SIG-M5 (cell line): ENCODE results near the gene GTPBP4.
A peak's percentile ranks its signal among the peaks of the same experiment; 100 is the strongest.
"Not testable (repeated sequence)": the region's sequence is repeated elsewhere in the genome, so short reads cannot be mapped to it uniquely, and the experiment has no call there.

Experiments used
- DNase-seq: peaks from one replicate; lab custom pipeline; 2025; lab: John Stamatoyannopoulos, UW

GTPBP4 gene

DNA sequence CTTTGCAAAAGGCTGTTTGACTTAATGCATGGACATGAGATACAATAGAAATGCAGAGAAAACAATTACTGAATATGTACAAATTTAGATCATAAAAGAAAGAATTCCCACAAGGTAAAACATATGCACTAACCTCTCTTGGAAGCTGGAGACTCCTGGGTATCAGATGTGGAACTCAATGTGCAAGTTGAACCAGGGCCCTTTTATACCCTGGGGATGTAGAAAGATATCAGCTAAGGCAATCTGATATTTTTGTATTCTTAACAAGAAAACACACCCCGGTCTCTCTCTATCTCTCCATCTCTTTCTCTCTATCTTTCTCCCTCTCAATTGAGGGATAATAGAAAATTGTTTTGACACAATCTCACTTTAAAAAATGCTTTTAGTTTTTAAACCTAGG is 37.4 kb downstream of the GTPBP4 start, which contains the start of gene IDI2:
TSS of gene IDI2 (minus strand) at position 177 of the 400 bp plus-strand sequence. CDS start 1,136 bp downstream, outside the sequence.
- no peak for DNase-seq

GRCh38 chr10:1026578-1026977 is 38.3 kb downstream of the GTPBP4 start:
- no peak for DNase-seq

DNA sequence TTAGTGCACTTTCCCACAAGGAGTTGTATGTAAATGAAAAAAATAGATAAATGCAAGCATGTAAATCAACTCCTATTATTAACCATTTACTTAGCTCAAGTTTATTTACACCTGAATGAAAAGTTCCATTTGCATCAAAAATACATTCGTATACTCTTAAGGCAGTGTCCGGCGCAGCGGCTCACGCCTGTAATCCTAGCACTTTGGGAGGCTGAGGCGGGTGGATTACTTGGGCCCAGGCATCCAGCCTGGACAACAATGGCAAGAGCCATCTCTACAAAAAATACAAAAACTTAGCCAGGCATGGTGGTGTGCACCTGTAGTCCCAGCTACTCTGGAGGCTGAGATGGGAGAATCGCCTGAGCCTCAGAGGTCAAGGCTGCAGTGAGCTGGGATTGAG is 41.6 kb downstream of the GTPBP4 start:
- no peak for DNase-seq

DNA sequence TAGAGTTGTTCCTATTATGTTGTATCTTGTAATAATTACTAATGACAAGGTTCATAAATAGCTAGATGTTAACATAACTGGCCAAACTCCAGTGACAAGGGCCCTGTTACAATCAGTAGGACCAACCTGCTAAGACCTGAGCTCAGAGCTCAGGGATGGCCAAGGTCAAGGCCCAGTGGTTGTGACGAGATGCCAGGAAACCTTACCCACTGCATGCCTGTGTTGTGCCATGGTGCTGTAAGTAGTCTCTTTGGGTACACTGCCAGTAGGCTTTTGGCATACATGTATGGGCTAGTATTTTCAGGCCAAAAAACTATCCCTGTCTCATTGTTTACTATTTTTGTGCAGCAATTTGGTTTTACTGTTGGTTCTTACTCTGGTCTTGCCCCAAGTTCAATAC is 45.4 kb downstream of the GTPBP4 start:
- DNase-seq: no peak

GRCh38 chr10:1034758-1035157 is 46.5 kb downstream of the GTPBP4 start:
- DNase-seq: no peak

DNA sequence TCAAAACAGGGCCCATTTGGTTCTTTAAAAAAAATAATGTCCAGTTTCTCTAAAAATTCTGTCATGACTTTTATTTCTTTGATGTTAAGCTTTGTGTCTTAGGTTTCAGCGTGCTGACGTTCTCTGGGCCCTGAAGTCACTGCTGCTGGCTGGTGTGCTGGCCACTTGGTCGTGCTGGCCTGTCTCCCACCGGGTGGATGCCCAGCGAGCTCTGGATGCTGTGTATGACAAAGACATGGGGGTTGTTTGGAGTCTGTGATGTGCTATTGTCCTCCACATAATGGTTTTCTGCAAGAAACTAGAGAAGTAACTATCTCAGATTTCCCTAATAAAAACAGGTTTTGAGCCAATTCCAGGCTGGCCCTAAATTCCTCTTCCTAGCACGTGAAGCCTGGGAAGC is 47.0 kb downstream of the GTPBP4 start:
- DNase-seq: no peak

- no peak for DNase-seq
Observed at GRCh38 chr10:1036341-1036791, 48.1 kb downstream of the GTPBP4 start.

DNA sequence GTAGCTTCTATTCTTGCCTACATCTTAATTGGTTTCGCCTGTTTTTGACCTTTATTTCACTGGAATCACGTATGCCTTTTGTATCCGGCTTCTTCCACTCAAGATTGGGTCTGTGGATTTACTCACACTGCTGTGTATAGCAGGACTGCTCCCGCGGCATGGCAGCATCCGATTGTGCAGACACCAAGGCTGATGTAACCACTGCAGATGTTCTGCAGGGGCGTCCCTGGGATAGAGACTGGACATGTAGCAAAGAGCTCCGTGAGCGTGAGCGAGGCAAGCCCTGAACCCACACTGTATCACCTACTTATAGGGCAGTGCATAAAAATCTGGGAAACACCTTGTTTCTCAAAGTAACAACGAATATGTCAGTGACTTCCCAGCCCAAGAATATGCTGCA is 48.9 kb downstream of the GTPBP4 start:
- DNase-seq: no peak

- DNase-seq: not testable (repeated sequence)
Observed at GRCh38 chr10:1038769-1039168, 50.5 kb downstream of the GTPBP4 start.

- DNase-seq: no peak
Observed at GRCh38 chr10:1040133-1040532, 51.9 kb downstream of the GTPBP4 start.

DNA sequence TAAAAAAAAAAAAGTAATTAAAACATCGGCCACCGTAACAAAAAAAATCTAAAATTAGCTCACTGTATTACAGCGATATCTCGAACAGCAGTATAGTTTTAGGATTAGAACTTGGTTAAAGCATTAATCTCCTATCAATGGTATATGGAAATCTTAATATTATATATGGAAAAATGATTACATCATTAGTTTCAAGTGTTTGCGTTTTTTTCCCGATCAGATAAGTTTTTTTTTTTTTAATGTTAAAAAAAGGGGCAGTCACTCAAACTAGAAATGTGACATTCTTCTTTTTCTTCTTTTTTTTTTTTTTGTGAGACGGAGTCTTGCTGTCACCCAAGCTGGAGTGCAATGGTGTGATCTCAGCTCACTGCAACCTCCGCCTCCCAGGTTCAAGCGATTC is 53.3 kb downstream of the GTPBP4 start:
- no peak for DNase-seq

DNA sequence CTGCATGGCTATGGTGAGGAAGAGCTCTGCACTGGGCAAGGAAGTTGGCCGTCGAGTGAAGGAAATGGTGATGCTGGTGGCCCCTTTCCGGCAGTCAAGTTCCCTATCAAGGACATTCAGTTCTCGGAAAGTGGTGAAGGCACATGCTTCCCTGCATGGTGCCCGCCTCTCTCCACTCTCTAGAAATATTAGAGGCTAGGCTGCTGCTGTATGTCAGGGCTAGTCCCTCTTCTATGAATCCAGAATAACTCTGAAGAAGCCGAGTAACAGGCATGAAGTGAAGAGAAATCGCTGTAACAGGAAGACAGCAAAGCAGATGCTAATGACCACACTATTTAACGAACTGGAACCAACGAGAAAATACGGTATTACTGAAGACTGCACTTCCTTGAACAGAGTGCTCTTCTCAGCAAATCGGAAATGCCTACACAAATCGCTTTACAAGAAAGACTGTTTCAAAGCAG is 55.3 kb downstream of the GTPBP4 start:
- DNase-seq: no peak

GRCh38 chr10:1044146-1044545 is 55.9 kb downstream of the GTPBP4 start:
- no peak for DNase-seq

DNA sequence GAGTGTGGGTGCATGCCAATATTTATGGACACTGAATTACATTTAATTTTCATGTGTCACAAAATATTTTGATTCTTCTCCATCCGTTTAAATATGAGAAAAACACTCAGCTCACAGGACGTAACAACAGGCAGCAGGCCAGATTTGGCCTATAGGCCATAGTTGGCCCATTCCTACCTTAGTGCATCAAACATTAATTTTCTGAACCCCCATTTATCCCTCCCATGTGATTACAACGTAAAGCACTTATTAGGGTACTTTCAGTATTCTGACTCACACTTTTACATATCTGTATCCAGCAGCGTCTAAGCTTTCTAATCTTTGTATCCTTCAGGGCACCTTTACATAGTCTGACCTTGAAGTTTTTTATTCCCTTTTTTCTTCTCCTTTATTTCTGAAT is 56.7 kb downstream of the GTPBP4 start:
- no peak for DNase-seq

DNA sequence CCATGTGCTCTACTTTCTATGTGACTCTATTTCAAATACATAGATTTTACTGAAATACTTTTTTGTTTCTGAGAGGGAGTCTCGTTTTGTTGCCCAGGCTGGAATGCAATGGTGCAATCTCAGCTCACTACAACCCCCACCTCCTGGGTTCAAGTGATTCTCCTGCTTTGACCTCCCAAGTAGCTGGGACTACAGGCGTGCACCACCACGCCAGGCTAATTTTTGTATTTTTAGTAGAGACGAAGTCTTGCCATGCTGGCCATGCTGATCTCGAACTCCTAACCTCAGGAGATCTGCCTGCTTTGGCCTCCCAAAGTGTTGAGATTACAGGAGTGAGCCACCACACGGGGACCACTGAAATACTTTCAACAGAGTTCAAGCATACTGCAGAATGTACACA is 57.2 kb downstream of the GTPBP4 start:
- no peak for DNase-seq

DNA sequence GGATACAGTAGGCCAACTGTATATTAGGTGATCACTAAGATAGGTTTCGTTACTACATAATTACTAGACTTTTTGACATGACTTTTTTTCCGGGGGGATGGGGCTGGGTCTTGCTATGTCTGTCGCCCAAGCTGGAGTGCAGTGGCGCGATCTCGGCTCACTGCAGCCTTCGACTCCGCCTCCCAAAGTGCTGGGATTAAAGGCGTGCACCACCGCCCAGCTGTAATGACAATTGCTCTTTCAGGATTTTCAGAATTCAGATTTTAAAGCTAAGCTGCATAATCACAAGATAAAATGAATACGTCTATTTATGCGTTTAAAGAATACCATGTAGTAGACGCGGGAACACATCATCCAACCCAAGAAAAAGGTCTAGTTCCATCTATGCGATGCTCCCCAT is 59.7 kb downstream of the GTPBP4 start:
- no peak for DNase-seq

GRCh38 chr10:1048349-1048731 is 60.1 kb downstream of the GTPBP4 start:
- no peak for DNase-seq

- DNase-seq: peak; percentile 89
Observed at GRCh38 chr10:1048732-1049424, 60.6 kb downstream of the GTPBP4 start, which contains the start of gene IDI1. TSS of gene IDI1 (minus strand) at chr10:1049119. CDS start at chr10:1049003, 116 bp downstream.

DNA sequence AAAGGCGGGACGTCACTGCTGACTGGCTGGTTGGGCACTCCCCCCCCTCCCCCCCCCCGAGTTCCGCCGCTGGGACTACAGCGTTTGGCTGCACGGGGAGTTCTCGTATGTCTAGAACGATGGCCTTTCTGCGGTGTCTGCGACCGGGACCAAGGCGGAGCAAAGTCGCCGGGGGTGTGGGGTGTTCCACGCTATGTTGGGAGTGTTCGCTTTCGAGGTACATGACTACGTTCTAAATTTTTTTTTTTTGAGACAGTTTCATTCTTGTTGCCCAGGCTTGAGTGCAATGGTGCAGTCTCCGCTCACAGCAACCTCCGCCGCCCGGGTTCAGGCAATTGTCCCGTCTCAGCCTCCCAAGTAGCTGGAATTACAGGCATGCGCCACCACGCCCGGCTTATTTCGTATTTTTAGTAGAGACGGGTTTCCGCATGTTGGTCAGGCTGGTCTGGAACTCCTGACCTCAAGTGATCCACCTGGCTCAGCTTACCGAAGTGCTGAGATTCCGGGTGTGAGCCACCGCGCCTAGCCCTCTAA is 61.3 kb downstream of the GTPBP4 start:
- DNase-seq: no peak

DNA sequence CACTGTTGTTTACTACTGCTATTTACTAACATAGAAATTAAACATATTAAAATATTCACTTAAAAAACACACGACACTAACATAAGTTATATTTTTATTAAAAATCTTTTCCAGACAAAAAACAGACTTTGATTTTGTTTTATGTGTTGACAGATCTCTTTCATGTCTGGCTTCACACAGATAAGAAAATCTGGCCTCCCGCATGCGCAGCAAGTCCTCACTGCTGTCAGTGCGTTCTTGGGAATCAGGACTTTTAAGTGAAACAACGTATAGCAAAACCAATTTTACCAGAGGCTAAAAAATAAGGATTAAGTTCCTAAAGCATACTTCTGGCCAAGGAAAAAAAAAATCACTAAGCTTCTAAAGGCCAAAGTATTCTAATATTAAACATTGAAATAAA is 61.9 kb downstream of the GTPBP4 start:
- DNase-seq: no peak

DNA sequence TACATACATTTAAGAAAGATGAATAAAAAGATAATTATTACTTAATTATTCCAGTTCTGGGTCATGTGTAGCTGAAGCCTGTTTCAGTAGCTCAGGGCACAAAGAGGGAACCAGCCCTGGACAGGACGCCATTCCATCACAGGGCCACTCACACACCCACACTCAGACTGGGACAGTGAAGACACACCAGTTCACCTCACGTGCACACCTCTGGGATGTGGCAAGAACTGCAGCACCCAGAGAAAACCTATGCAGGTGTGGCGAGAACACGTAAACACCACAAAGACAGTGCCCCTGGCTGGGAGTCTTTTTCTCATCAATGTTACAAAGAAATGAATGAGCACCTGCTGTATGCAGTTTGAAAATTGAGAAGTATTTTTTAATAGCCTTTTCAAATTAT is 62.3 kb downstream of the GTPBP4 start:
- no peak for DNase-seq

DNA sequence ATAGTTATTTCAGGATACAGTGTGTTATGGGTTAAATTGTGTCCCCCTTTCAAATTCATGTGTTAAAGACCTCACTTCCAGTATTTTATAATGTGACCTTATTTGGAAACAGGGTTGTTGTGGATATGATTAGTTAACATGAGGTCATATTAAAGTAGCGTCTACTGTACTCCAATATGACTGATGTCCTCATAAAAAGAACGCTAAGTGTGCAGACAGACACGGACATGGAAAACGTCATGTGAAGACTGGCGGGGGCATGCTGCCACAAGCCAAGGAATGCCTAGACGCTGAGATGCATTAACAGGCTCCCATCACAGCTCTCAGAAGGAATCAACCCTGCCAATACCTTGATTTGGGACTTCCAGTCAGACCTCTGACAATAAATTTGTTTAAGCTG is 66.5 kb downstream of the GTPBP4 start:
- no peak for DNase-seq

DNA sequence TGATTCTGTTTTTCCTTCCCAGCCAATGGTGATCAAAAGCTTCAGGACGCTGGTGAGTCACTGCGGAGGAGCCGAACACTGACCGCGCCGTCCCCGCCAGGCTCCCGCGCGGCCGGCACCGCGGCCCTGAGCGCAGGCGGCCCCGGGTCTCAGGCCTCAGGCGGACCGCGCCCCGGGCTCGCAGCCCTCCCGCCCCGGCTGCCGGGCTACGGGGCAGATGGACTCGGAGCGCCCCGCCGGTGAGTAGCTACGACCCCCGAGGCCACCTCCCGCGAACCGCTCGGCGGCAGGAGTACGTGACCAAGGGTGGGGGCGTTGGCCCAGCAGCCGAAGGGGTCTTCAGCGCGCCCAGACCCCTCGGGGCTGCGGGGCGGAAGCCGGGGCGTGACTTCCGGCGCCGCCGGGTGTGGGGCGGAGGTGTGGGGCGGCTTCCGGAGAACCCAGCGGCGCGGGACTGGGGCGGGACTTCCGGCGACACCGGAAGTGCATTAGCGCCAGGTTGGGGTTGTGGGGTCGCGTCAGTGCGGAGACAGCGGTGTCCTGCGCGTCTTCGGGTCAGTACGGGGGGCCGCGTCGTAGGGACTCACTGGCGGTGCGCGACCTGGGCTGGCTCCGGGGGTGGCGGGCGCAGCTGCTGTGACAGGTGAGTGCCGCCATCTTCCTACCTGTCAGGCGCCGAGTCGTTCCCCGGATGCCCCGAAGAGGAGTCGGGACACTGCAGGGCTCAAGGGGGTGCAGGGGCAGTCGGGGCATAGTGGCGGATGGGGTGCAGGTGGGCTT is 68.3 kb downstream of the GTPBP4 start, which contains the start of gene WDR37:
TSS of gene WDR37 (plus strand) at position 60 of the 780 bp plus-strand sequence. CDS start 15,771 bp downstream, outside the sequence.
- no peak for DNase-seq
